GM21447 (cell line): ENCODE data around the gene SLC22A24.
"Not testable (repeated sequence)": the region's sequence is repeated elsewhere in the genome, so short reads cannot be mapped to it uniquely, and the experiment has no call there.

Experiments
- ATAC-seq: cut with Tn5 transposase; IDR thresholded peaks from one replicate; pipeline ENCODE4 v1.9.1; 2021; ENCODE audit not compliant: unreplicated experiment

The SLC22A24 gene, protein sequence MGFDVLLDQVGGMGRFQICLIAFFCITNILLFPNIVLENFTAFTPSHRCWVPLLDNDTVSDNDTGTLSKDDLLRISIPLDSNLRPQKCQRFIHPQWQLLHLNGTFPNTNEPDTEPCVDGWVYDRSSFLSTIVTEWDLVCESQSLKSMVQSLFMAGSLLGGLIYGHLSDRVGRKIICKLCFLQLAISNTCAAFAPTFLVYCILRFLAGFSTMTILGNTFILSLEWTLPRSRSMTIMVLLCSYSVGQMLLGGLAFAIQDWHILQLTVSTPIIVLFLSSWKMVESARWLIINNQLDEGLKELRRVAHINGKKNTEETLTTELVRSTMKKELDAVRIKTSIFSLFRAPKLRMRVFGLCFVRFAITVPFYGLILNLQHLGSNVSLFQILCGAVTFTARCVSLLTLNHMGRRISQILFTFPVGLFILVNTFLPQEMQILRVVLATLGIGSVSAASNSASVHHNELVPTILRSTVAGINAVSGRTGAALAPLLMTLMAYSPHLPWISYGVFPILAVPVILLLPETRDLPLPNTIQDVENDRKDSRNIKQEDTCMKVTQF

DNA sequence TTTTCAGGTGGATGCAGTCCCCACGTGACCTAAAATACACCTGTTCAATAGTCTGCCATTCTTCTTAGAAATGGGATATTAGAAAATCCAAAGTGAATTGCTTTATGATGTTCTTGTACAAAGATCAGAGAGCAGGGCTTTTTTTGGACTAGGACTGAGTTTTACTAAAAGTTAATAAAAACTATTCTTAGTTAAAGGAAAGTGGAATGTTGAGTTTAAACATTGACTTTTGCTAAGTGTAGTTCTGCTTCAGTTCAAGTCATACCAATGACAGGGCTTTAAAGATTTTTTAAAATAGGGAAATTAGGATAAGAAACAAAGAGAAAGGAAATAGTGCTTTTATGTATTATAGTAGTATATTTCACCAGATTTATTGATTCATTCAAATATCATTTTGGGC, at the start of gene SLC22A24:
Gene SLC22A24 (minus strand): TSS at position 101 of the 400 bp plus-strand sequence. CDS start 442 bp downstream, outside the sequence.
- no peak for ATAC-seq

DNA sequence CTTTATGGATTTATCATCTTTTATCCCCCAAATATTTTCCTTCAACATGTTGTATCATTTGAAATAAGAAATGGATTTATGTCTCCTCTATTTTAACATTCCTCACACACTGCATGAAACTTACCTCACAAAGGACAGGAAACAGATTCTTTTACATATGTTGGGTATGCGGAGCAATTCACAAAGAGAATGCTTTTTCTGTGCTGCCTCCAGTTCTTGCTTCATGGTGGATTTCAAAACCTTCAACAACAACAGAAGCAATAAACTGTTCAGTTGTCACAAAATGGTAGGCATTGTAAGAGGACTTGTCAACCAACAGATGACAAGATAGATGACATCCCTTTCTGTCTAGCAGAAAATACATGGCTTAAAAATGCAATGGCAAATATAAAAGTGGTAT, 36.5 kb upstream of the SLC22A24 start:
- no peak for ATAC-seq

- ATAC-seq: no peak
Measured at GRCh38 chr11:63179432-63180041, 35.5 kb upstream of the SLC22A24 start.

DNA sequence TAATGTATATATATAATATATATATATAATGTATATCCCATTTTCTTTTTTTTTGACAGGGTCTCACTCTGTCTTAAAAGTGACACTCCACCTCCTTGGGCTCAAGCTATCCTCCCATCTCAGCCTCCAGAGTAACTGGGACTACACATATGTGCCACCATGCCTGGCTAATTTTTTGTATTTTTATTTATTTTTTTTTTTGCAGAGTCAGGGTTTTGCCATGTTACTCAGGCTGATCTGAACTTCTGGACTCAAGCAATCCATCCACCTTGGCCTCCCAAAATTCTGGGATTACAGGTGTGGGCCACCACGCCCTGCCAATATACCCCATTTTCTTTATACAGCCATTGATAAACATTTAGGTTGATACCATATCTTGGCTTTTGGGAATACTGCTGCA, 33.9 kb upstream of the SLC22A24 start:
- ATAC-seq: no peak

DNA sequence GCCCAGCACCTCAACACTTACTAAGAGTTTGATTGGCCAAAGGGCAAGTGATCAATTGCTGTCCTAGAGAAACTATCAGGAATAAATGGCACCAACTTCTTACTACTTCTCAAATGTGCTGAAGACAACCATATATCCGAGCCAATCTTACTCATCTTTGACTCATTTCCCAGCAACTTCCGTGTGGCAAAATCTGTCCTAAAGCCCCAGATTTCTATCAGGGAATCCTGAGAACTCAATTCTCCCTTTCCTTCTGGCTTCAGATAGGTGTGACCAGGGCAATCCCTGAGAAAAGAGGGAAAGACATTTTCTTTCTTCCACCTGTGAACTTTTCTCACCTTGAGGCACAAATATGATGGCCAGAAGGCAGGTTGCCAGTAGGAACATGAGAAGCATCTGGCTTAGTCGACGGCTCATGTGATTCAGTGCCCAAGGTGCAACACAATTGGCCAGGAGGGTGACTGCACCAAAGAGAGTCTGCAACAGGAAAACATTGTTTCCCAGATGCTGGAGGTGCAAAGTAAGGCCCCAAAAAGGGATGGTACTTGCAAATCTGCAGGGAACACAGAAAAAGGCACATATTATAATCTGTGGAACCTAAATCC, 21.8 kb upstream of the SLC22A24 start:
- ATAC-seq: no peak

DNA sequence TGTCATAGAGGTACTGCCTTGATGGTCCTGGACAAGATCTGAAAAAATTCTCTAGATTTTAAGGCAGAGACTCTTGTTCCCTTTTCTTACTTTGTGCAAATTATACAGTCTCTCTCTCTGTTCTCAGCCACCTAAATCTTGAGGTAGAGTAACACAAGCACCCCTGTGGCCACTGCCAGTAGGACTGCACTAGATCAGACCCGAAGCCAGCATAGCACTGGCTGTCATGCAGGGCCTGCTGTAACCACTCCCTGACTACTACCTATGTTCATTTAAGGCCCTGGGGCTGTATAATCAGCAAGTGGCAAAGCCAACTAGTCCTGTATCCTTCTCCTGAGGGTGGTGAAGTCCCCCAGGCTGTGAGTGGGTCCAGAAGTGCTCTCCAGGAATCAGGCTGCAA, 11.8 kb upstream of the SLC22A24 start:
- ATAC-seq: no peak

DNA sequence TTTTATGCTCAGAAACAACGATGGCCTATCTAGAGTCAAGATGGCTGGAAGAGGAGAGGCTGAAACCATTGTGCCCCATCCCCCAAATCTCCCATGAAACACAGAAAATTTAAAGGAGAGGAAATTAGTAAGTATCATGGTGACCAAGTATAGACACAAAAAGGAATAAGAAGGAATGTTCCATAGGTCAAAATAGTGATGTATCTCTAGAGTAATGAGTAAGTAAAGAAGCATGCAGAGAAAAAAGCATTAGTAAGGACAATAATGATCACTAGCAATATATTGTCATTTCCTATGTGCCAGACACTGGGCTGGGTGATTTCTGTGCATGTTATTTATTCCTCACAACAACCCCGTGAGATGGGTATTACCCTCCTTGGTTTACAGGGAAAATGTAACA, 2.6 kb upstream of the SLC22A24 start:
- no peak for ATAC-seq

GRCh38 chr11:63142459-63142858, 1.6 kb downstream of the SLC22A24 start:
- no peak for ATAC-seq

- ATAC-seq: no peak
Measured at GRCh38 chr11:63132985-63133775, 10.8 kb downstream of the SLC22A24 start.

DNA sequence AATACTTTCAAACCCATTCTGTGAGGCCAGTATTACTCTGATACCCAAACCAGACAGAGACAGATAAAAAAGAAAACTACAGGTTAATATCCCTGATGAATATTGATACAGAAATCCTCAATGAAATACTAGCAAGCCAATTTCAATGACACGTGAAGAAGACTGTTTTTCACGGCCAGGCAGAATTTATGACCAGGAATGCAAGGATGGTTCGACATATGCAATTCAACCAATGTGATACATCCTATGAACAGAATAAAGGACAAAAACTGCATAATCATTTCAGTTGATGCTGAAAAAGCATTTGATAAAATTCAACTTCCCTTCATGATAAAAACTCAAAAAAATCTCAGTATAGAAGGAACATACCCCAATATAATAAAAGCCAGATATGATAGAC, 44.5 kb downstream of the SLC22A24 start:
- ATAC-seq: no peak

GRCh38 chr11:63080682-63081081, 63.3 kb downstream of the SLC22A24 start:
- ATAC-seq: no peak

- ATAC-seq: not testable (repeated sequence)
Measured at GRCh38 chr11:63046203-63046602, 97.8 kb downstream of the SLC22A24 start.

- no peak for ATAC-seq
Measured at GRCh38 chr11:63042596-63042995, 101.4 kb downstream of the SLC22A24 start.

- ATAC-seq: no peak
Measured at GRCh38 chr11:63032457-63032856, 111.6 kb downstream of the SLC22A24 start.
